GM19395 (cell line): ENCODE results near the gene ATP2C2.
"Not testable (repeated sequence)": the region's sequence is repeated elsewhere in the genome, so short reads cannot be mapped to it uniquely, and the experiment has no call there.

Source experiments
- ATAC-seq: cut with Tn5 transposase; IDR thresholded peaks from one replicate; pipeline ENCODE4 v1.9.1; 2021; ENCODE audit warnings: mild to moderate bottlenecking, moderate library complexity; ENCODE audit not compliant: unreplicated experiment

The ATP2C2 gene

GRCh38 chr16:84416407-84417321 is 48.3 kb downstream of the ATP2C2 start:
- ATAC-seq: no peak

GRCh38 chr16:84418056-84418849 is 49.9 kb downstream of the ATP2C2 start:
- no peak for ATAC-seq

- no peak for ATAC-seq
Measured at GRCh38 chr16:84419730-84420129, 51.4 kb downstream of the ATP2C2 start.

GRCh38 chr16:84420556-84420955 is 52.2 kb downstream of the ATP2C2 start:
- not testable (repeated sequence) for ATAC-seq

- ATAC-seq: no peak
Measured at GRCh38 chr16:84421081-84421937, 53.0 kb downstream of the ATP2C2 start.

GRCh38 chr16:84421938-84422220 is 53.5 kb downstream of the ATP2C2 start:
- ATAC-seq: no peak

GRCh38 chr16:84423416-84423837 is 55.1 kb downstream of the ATP2C2 start:
- no peak for ATAC-seq

- ATAC-seq: no peak
Measured at GRCh38 chr16:84425696-84426095, 57.4 kb downstream of the ATP2C2 start.

- no peak for ATAC-seq
Measured at GRCh38 chr16:84426804-84427203, 58.5 kb downstream of the ATP2C2 start.

- no peak for ATAC-seq
Measured at GRCh38 chr16:84427553-84427952, 59.2 kb downstream of the ATP2C2 start.

- ATAC-seq: no peak
Measured at GRCh38 chr16:84430860-84431259, 62.5 kb downstream of the ATP2C2 start.

GRCh38 chr16:84434800-84435199 is 66.5 kb downstream of the ATP2C2 start:
- no peak for ATAC-seq

GRCh38 chr16:84436196-84436595 is 67.9 kb downstream of the ATP2C2 start:
- no peak for ATAC-seq

- ATAC-seq: no peak
Measured at GRCh38 chr16:84438971-84439696, 70.8 kb downstream of the ATP2C2 start.

GRCh38 chr16:84442416-84443145 is 74.2 kb downstream of the ATP2C2 start:
- no peak for ATAC-seq

- ATAC-seq: no peak
Measured at GRCh38 chr16:84443166-84443802, 74.9 kb downstream of the ATP2C2 start.

- no peak for ATAC-seq
Measured at GRCh38 chr16:84444476-84444875, 76.1 kb downstream of the ATP2C2 start.

- no peak for ATAC-seq
Measured at GRCh38 chr16:84446084-84446483, 77.7 kb downstream of the ATP2C2 start.
